Astrocyte of the spinal cord (primary cell): Measurements from ENCODE around the gene ACOX2.
"Not testable (repeated sequence)": the region's sequence is repeated elsewhere in the genome, so short reads cannot be mapped to it uniquely, and the experiment has no call there.

Source experiments
- DNase-seq: peaks from one replicate; pipeline ENCODE4 v3.0.0; 2011; ENCODE audit warnings: low read depth, low spot score
- H3K4me3 ChIP-seq: 2 replicates; pipeline ENCODE4 v1.5.1; 2011; ENCODE audit warnings: low read depth, mild to moderate bottlenecking, low read length, moderate library complexity
- CTCF ChIP-seq: IDR thresholded peaks from 2 replicates; pipeline ENCODE4 v1.5.1; 2012; ENCODE audit warnings: low read depth, mild to moderate bottlenecking, low read length, inconsistent platforms
- in situ Hi-C: cut with HindIII; loops from 2 replicates; pipeline ENCODE4 v1.10.0; 2017; ENCODE audit warnings: low sequenced_read_pairs

ACOX2 gene

GRCh38 chr3:58531555-58531954 is 5.4 kb downstream of the ACOX2 start:
- in situ Hi-C loops, result no loop called here
- DNase-seq, result no peak
- TF ChIP-seq CTCF, result no peak
- no peak overlapping the region for H3K4me3 ChIP-seq

GRCh38 chr3:58530354-58530865 is 6.6 kb downstream of the ACOX2 start:
- in situ Hi-C loops, result no loop called here

GRCh38 chr3:58529516-58530353 is 7.3 kb downstream of the ACOX2 start:
- H3K4me3 ChIP-seq, result no peak overlapping the region
- no peak for DNase-seq
- TF ChIP-seq CTCF, result peak; percentile 55
- in situ Hi-C loops, result no loop called here

More at GRCh38 chr3:58530354-58530865, 6.6 kb downstream of the ACOX2 start:
- TF ChIP-seq CTCF, result no peak
- no peak overlapping the region for H3K4me3 ChIP-seq
- no peak for DNase-seq

- TF ChIP-seq CTCF, result no peak
- peak; percentile 60 for DNase-seq
- in situ Hi-C loops, result no loop called here
- H3K4me3 ChIP-seq, result no peak overlapping the region
Measured at GRCh38 chr3:58528629-58529028, 8.4 kb downstream of the ACOX2 start.

- H3K4me3 ChIP-seq, in situ Hi-C loops, DNase-seq: not testable (repeated sequence)
Measured at GRCh38 chr3:58527440-58527839, 9.6 kb downstream of the ACOX2 start.

GRCh38 chr3:58526515-58526957 is 10.5 kb downstream of the ACOX2 start:
- in situ Hi-C loops, result no loop called here
- peak; percentile 92 for DNase-seq
- TF ChIP-seq CTCF, result no peak
- no peak overlapping the region for H3K4me3 ChIP-seq

GRCh38 chr3:58524326-58524888 is 12.6 kb downstream of the ACOX2 start:
- TF ChIP-seq CTCF, result no peak
- in situ Hi-C loops, result no loop called here
- no peak for DNase-seq
- no peak overlapping the region for H3K4me3 ChIP-seq
